Kidney epithelial cell (primary cell): ENCODE measurements around the gene RPGR. TPM values are rescaled to one million over a fixed set of nuclear protein-coding genes. Genes with fewer than 3 reads are reported as not detected.

Experiments used
- DNase-seq: peaks from one replicate; pipeline ENCODE4 v3.0.0-alpha.2; 2010; ENCODE audit warnings: low read depth
- H3K27me3 ChIP-seq: 2 replicates; pipeline ENCODE4 v1.6.0; 2011; ENCODE audit warnings: low read length; ENCODE audit not compliant: control insufficient read depth, insufficient read depth
- H3K36me3 ChIP-seq: 2 replicates; pipeline ENCODE4 v1.5.1; 2011; ENCODE audit warnings: low read length; ENCODE audit not compliant: control insufficient read depth, insufficient read depth
- H3K4me3 ChIP-seq: 2 replicates; pipeline ENCODE4 v1.5.1; 2011; ENCODE audit warnings: low read depth, mild to moderate bottlenecking, control low read depth, low read length
- total RNA-seq: library from RNA; depleted of rRNA; stranded (reverse); fragments of >200 nt; gene quantifications from 2 replicates; pipeline ENCODE4 v1.2.3, GENCODE V29; 2015
- TF ChIP-seq, protein P1 (sequence below): IDR thresholded peaks from 2 replicates; pipeline ENCODE4 v1.5.1; 2011; ENCODE audit warnings: mild to moderate bottlenecking, moderate library complexity, low read length, control low read depth, inconsistent platforms; ENCODE audit not compliant: insufficient read depth, poor library complexity, severe bottlenecking

RPGR gene
- total RNA-seq, 1 donor from 2014 or later: 4.6 TPM

DNA sequence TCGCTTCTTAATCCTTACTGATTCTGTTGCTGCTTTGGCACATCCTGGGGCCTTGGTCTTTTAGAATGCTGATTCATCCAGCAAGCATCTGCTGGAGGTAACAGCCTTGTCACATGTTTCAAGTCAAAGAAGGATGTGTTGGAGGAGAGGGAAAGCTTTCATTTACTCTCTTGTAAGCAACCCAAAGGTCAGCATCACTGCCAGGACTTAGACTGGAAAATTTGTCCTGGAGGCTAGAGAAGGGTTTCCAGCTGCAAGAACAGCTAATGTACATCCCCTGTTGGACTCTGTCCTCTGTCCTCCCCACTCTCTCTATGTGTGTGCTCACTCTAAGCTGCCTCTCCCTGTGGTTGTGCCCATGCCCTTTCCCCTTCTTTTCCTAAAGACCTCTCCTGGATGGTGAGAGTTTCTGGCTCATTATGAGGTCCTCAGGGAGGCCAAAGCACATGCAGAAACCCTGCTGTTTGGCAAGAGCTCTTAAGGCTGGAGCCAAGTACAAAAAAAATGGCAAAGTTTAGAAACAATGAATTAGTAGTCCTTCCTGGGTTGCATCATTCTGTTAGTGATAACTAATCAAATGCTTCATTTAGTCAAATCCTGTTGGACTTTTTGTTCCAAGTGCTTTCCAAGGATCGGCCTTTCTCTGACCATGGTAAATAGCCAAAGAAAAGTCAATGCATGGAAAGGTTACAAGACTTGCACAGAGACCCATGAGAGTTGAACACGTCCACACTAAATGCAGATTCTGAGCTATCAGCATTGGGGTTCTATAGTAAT lies 93.2 kb downstream of the RPGR start:
- TF ChIP-seq, protein P1, sequence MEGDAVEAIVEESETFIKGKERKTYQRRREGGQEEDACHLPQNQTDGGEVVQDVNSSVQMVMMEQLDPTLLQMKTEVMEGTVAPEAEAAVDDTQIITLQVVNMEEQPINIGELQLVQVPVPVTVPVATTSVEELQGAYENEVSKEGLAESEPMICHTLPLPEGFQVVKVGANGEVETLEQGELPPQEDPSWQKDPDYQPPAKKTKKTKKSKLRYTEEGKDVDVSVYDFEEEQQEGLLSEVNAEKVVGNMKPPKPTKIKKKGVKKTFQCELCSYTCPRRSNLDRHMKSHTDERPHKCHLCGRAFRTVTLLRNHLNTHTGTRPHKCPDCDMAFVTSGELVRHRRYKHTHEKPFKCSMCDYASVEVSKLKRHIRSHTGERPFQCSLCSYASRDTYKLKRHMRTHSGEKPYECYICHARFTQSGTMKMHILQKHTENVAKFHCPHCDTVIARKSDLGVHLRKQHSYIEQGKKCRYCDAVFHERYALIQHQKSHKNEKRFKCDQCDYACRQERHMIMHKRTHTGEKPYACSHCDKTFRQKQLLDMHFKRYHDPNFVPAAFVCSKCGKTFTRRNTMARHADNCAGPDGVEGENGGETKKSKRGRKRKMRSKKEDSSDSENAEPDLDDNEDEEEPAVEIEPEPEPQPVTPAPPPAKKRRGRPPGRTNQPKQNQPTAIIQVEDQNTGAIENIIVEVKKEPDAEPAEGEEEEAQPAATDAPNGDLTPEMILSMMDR: no peak
- no peak overlapping the region for H3K4me3 ChIP-seq
- H3K36me3 ChIP-seq: no peaks in the 10 kb centered on the region
- peak; percentile 38 for DNase-seq
- no peaks in the 10 kb centered on the region for H3K27me3 ChIP-seq

DNA sequence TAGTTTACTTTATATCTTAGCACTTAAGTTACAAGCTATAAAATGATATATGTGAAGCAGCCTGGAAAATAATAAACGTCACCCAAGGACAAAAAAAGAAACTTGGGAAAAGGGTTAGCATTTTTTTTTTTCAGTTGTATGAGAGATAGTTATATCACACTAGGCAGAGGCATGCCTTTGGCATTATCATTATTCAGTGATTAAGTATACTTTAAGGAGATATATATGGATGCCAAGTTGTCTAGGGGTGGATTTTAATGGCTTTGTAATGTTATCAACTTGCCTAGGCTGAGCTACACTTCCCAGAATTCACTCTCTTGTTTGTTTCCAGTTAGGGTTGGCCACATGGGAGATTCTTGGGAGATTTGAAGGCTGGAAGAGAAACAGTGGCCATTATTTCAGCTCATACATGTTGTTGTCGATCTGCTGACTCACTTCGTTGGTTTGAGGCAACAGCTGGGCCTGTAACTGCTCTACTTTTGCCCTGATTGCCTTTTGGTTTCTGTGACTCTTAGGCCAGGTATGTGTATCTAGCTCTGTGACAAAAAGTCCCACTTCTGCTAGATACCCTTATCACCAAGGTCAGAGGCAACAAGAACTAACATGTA lies 95.1 kb downstream of the RPGR start:
- Histone ChIP-seq H3K36me3 (no peaks in the 10 kb centered on the region), H3K4me3 (no peak overlapping the region), H3K27me3 (no peaks in the 10 kb centered on the region)
- DNase-seq: no peak
- TF ChIP-seq, protein P1: no peak

DNA sequence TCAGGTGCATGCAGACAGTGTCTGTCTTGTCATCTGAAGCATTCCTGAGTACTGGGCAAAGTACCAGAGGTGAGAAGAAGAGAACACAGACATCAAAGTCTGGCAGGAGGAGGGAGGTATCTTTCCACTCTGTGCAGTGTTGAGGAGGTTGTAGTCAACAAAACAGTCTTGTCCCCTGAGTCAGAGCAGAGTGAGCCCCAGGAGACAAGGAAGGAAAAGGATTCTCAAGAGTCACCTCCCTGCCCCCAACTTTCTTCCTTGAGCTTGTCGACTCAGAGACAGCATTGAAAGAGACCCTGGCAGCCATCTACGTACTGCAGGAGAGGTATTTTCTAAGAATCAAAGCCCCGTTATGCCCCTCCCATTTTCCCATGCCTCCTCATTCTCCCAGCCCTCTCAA lies 102.2 kb downstream of the RPGR start:
- no peak overlapping the region for H3K4me3 ChIP-seq
- no peaks in the 10 kb centered on the region for H3K36me3 ChIP-seq
- no peaks in the 10 kb centered on the region for H3K27me3 ChIP-seq
- DNase-seq: no peak
- TF ChIP-seq, protein P1: no peak

DNA sequence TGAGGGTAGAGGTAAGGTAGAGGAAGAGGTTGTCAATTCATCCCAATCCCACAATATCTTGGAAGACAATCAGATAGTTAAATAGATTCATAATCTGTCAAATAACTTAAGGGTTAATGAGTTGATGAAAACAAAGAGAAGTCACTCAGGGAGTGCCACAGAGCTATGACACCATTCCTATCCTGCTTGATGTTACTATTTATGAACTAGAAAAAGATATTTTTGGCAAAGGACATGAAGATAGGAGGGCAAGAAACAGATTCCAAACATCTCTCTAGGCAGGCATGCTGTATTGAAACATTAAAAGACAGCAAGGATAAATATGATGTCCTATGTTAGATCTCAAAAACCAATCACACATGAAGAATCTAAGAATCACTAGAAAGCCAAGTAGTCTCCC lies 103.1 kb downstream of the RPGR start:
- Histone ChIP-seq H3K4me3 (no peak overlapping the region), H3K27me3 (no peaks in the 10 kb centered on the region), H3K36me3 (no peaks in the 10 kb centered on the region)
- no peak for DNase-seq
- TF ChIP-seq, protein P1: no peak

DNA sequence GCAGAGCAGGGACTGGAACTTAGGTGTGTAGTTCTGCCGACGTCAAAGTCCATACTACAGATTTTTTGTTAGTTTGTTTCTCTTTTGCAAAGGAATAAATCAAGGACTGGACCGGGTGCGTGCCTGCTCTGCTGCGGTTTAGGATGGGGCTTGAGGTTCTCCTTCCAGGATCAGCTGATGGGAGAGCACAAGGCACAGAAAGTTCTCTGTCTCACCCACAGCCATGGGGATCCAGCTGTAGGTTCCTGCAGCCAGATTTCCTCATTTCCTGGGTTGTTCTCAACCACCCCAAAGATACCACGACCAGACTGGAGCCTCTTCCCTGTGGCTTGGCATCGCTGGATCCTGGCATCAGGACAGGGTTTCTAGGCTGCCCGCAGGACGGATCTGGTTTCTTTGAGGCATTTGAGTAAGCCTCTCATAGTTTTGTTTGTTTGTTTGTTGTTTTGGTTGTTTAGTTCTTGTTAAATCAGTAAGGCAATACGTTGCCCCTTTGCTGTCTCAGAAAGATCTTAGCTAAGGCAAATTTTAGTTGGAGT lies 105.8 kb downstream of the RPGR start:
- no peaks in the 10 kb centered on the region for H3K27me3 ChIP-seq
- no peak for DNase-seq
- H3K36me3 ChIP-seq: no peaks in the 10 kb centered on the region
- H3K4me3 ChIP-seq: no peak overlapping the region
- TF ChIP-seq, protein P1: no peak
